ENCODE data around the gene GRAMD1C.
"Not testable (repeated sequence)": the region's sequence is repeated elsewhere in the genome, so short reads cannot be mapped to it uniquely, and the experiment has no call there.

GRAMD1C gene

DNA sequence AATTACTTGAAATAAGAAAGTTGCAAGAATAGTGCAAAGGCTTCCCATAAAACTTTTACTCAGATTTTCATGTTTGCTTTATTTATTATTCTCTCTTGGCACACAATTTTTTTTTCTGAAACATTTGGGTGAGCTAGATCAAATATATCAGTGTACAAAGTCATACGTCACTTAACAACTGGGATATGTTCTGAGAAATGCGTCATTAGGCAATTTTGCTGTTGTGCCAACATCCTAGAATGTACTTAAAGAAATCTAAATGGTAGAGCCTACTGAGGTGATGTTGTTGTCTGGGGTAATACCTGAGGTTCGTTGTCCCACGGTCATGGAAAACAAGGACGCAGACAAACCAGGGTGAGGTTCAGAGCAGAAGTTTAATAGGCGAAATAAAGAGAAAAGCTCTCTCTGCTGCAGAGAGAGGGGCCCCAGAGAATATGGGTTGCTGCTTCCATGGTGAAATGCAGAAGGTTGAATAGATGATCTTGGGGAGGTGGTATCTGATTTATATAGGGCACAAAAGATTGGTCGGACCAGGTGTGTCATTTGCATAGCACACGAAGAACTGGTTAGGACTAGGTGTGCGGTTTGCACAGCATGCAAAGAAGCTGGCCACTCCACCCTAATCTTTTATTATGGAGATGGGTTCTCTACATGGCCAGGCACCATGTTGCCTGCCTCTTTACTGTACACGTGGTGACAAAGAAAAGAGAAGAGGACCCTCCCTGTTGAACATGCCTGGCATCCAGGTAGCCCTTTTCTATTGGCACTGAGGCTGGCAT lies 8.8 kb upstream of the GRAMD1C start:
- no peaks in the 10 kb centered on the region for H3K9me3 ChIP-seq (replicated peaks; ENCODE audit: low read length)
- no peak overlapping the region for H3K4me3 ChIP-seq (ENCODE audit: low read length)
- peaks cover 24% of the 10 kb centered on the region for H3K4me1 ChIP-seq (ENCODE audit: control insufficient read depth, insufficient read depth, low read length)
- H3K9ac ChIP-seq (ENCODE audit: low read depth, low read length), result peak overlapping the region; percentile 50
- H3K27me3 ChIP-seq (ENCODE audit: control insufficient read depth, insufficient read depth, low read length), result no peaks in the 10 kb centered on the region
- no peaks in the 10 kb centered on the region for H3K36me3 ChIP-seq (ENCODE audit: insufficient read depth, low read length)
- H3K4me2 ChIP-seq (ENCODE audit: low read length), result peak overlapping the region; percentile 65

DNA sequence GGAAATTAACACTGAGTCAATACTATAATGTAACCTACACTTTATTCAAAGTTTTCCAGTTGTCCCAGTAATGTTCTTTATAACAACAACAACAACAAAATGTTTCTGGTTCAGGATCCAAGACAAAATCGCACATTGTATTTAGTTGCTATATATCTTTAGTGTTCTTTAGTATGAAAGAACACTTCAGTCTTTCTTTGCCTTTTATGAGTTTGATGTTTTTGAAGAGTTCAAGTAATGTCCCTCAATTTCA lies 7.6 kb upstream of the GRAMD1C start:
- Histone ChIP-seq H3K4me1 (ENCODE audit: control insufficient read depth, insufficient read depth, low read length) (peaks cover 19% of the 10 kb centered on the region), H3K4me3 (ENCODE audit: low read length) (no peak overlapping the region), H3K9ac (ENCODE audit: low read depth, low read length) (peak overlapping the region; percentile 12), H3K36me3 (ENCODE audit: insufficient read depth, low read length) (no peaks in the 10 kb centered on the region), H3K9me3 (replicated peaks; ENCODE audit: low read length) (no peaks in the 10 kb centered on the region), H3K4me2 (ENCODE audit: low read length) (peak overlapping the region; percentile 35), H3K27me3 (ENCODE audit: control insufficient read depth, insufficient read depth, low read length) (no peaks in the 10 kb centered on the region)

DNA sequence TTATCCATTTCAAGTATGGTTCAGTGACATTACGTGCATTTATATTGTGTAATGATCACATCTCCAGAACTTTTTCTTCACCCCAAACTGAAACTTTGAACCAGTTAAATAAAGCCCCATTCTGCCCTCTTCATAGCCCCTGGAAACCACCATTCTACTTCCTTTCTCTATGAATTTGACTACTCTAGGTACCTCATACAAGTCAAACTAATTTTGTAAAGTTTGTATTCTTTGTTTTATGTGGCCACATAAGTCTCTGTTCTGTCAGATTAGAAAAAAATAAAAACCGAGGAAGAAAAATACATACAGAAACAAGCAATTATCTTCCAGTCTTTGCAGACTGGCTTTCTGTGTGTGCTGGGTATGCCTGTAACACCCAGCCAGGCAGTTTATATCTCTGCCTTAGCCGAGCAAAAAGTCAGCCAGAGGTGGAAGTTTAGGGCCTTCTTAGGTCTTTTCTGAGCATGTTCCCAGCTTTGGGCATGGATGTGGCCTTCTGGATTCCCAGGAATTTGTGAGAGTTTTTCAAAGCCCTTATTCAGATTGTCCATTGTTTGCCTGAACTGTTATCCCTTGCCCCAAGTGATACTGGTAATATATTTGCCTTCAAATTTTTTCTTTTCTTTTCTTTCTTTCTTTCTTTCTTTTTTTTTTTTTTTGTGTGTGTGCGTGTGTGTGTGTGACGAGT lies 6.0 kb upstream of the GRAMD1C start:
- H3K4me2 ChIP-seq (ENCODE audit: low read length), result no peak overlapping the region
- no peak overlapping the region for H3K4me3 ChIP-seq (ENCODE audit: low read length)
- H3K9me3 ChIP-seq (replicated peaks; ENCODE audit: low read length), result no peaks in the 10 kb centered on the region
- H3K27me3 ChIP-seq (ENCODE audit: control insufficient read depth, insufficient read depth, low read length), result no peaks in the 10 kb centered on the region
- peaks cover 19% of the 10 kb centered on the region for H3K4me1 ChIP-seq (ENCODE audit: control insufficient read depth, insufficient read depth, low read length)
- no peak overlapping the region for H3K9ac ChIP-seq (ENCODE audit: low read depth, low read length)
- H3K36me3 ChIP-seq (ENCODE audit: insufficient read depth, low read length), result no peaks in the 10 kb centered on the region

DNA sequence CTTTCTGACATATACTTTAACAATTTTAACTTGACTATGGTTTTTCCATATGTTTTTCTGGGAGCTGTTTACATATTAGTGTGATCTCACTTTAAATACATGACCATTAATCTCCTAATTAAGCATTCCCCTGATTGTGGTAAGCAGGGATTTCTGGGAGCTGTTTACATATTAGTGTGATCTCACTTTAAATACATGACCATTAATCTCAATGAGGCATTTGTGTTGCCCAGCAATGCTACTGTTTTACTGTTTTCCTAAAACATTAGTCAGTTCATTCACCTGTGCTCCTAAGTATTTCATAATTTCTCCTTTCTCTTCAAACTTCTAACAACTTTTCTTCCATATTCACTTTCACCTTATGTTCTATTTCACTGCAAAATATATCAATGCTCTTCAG lies 3.6 kb upstream of the GRAMD1C start:
- no peak overlapping the region for H3K4me2 ChIP-seq (ENCODE audit: low read length)
- no peak overlapping the region for H3K9ac ChIP-seq (ENCODE audit: low read depth, low read length)

DNA sequence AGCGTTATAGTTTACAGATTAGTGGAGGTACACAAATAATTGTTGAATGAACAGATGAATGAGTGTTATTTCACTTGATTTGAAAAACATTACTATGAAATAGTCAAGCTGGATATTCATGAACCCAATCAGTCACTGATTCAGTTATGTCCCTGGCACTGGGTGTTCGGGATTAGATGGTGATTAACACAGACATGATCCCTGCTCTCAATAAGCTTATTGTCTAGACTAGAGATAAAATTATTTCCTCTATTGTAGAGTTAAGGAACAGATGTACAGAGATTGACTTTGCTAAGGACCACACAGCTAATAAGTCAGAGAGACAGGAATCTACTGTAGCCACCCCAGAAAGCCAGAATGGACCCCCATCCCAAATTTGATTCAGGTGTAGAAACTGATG lies 963 bp downstream of the GRAMD1C start:
- H3K36me3 ChIP-seq (ENCODE audit: insufficient read depth, low read length), result no peaks in the 10 kb centered on the region
- H3K4me2 ChIP-seq (ENCODE audit: low read length), result peak overlapping the region; percentile 87
- no peaks in the 10 kb centered on the region for H3K27me3 ChIP-seq (ENCODE audit: control insufficient read depth, insufficient read depth, low read length)
- H3K4me3 ChIP-seq (ENCODE audit: low read length), result peak overlapping the region; percentile 74
- no peaks in the 10 kb centered on the region for H3K4me1 ChIP-seq (ENCODE audit: control insufficient read depth, insufficient read depth, low read length)
- H3K9me3 ChIP-seq (replicated peaks; ENCODE audit: low read length), result no peaks in the 10 kb centered on the region
- H3K9ac ChIP-seq (ENCODE audit: low read depth, low read length), result peak overlapping the region; percentile 76

More for the DNA sequence above, 3.6 kb upstream of the GRAMD1C start:
- Histone ChIP-seq H3K4me3 (ENCODE audit: low read length) (no peak overlapping the region), H3K4me1 (ENCODE audit: control insufficient read depth, insufficient read depth, low read length) (peaks cover 14% of the 10 kb centered on the region), H3K9me3 (replicated peaks; ENCODE audit: low read length) (no peaks in the 10 kb centered on the region), H3K36me3 (ENCODE audit: insufficient read depth, low read length) (no peaks in the 10 kb centered on the region), H3K27me3 (ENCODE audit: control insufficient read depth, insufficient read depth, low read length) (no peaks in the 10 kb centered on the region)

DNA sequence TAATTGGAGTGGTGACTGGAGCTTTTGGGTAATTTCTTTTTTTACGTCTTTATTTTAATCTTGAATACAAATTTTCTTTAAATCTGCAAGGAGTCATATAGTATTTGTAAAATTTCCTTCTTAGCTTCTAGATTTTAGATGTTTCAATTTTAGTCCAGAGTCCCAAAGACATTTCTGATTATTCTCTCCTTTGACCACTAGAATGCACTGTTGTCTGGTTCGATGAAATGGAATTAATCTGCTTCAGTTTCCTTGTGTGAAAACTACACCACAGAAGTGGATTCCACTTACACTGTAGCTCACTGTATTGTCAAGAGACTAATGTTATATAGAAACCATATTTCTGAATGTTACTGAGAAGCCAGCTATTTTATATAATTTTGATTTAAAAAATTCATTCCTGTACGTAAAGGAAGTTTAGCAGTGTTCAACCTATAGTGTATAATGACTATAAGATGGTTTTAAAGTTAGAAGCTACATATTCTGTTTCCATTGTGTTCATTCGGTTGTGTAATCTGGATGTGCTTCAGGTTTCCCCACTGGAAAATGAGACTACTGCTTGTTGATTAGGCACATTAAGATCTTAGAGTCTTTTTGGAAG lies 6.1 kb downstream of the GRAMD1C start:
- Histone ChIP-seq H3K27me3 (ENCODE audit: control insufficient read depth, insufficient read depth, low read length) (no peaks in the 10 kb centered on the region), H3K9ac (ENCODE audit: low read depth, low read length) (no peak overlapping the region), H3K4me3 (ENCODE audit: low read length) (no peak overlapping the region), H3K4me1 (ENCODE audit: control insufficient read depth, insufficient read depth, low read length) (peaks cover 7% of the 10 kb centered on the region), H3K9me3 (replicated peaks; ENCODE audit: low read length) (no peaks in the 10 kb centered on the region), H3K36me3 (ENCODE audit: insufficient read depth, low read length) (no peaks in the 10 kb centered on the region), H3K4me2 (ENCODE audit: low read length) (no peak overlapping the region)

DNA sequence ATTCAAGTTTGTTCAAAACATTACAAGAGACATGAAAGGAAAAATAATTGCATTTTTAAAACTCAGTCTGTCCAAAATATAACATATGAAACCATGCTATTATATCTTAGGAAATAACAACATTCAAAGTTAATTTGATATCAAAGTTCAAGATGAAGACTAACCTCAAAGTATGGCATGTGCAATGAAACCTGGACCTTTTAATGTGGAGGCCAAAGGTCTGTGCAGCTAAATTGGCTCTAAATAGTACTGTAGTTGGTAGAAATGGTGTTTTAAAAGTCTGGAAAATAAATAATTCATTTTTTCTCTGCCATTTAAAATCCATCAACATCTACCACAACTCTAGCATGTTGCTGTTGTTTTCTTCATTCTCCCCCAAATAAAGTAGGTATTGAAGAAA lies 8.7 kb downstream of the GRAMD1C start:
- no peaks in the 10 kb centered on the region for H3K9me3 ChIP-seq (replicated peaks; ENCODE audit: low read length)
- no peaks in the 10 kb centered on the region for H3K36me3 ChIP-seq (ENCODE audit: insufficient read depth, low read length)
- H3K27me3 ChIP-seq (ENCODE audit: control insufficient read depth, insufficient read depth, low read length), result no peaks in the 10 kb centered on the region
- H3K9ac ChIP-seq (ENCODE audit: low read depth, low read length), result no peak overlapping the region
- H3K4me3 ChIP-seq (ENCODE audit: low read length), result no peak overlapping the region
- peaks cover 7% of the 10 kb centered on the region for H3K4me1 ChIP-seq (ENCODE audit: control insufficient read depth, insufficient read depth, low read length)
- H3K4me2 ChIP-seq (ENCODE audit: low read length), result no peak overlapping the region

DNA sequence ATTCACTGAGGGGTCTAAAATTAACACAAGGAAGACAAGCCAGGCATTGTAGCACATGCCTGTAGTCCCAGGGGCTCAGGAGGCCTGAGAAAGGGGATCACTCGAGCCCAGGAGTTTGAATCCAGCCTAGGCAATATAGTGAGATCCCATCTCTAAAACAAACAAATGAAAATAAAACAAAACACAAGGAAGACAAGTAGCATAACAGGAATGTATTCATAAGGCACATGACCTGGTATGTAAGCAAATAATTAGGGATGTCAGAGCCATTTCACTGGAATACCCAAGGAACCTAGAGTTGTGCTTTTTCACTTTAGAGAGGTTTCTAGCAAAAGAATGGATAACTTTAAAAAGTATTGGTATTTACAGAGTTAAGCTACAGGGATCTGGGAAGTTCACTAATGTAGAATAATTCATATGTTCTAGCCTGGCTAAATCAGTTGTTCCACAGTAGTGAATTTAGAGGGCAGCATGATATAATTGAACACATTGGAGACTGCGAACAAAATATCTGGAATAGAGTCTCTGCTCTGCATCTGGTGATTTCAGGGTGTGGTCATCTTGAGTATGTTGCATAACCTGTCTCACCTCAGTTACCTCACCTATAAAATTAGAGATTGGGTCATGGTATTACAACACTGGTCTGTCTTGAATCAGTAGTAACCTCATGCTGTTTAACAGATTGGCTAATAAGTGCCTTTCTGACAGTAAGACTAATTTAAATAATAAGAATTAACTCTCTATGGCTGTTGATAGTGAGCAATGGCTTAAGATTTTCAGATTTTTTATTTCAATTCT lies 9.3 kb downstream of the GRAMD1C start:
- Histone ChIP-seq H3K4me1 (ENCODE audit: control insufficient read depth, insufficient read depth, low read length) (peaks cover 7% of the 10 kb centered on the region), H3K9me3 (replicated peaks; ENCODE audit: low read length) (no peaks in the 10 kb centered on the region), H3K4me3 (ENCODE audit: low read length) (no peak overlapping the region), H3K36me3 (ENCODE audit: insufficient read depth, low read length) (no peaks in the 10 kb centered on the region), H3K4me2 (ENCODE audit: low read length) (no peak overlapping the region), H3K9ac (ENCODE audit: low read depth, low read length) (no peak overlapping the region), H3K27me3 (ENCODE audit: control insufficient read depth, insufficient read depth, low read length) (no peaks in the 10 kb centered on the region)

DNA sequence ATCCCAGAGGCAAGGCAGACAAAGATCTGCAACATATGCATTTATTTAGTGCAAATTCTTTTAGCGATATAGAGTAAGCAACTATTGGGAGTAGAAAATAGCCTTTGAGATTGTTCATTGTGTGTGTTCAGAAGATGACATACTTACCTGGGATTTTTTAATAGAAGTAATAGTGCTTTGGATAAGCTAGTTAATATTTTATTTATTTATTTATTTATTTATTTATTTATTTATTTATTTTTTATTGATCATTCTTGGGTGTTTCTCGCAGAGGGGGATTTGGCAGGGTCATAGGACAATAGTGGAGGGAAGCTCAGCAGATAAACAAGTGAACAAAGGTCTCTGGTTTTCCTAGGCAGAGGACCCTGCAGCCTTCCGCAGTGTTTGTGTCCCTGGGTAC lies 10.5 kb downstream of the GRAMD1C start:
- H3K4me3 ChIP-seq (ENCODE audit: low read length); H3K27me3 ChIP-seq (ENCODE audit: control insufficient read depth, insufficient read depth, low read length); H3K4me2 ChIP-seq (ENCODE audit: low read length); H3K36me3 ChIP-seq (ENCODE audit: insufficient read depth, low read length); H3K9me3 ChIP-seq (replicated peaks; ENCODE audit: low read length); H3K4me1 ChIP-seq (ENCODE audit: control insufficient read depth, insufficient read depth, low read length); H3K9ac ChIP-seq (ENCODE audit: low read depth, low read length): not testable (repeated sequence)

DNA sequence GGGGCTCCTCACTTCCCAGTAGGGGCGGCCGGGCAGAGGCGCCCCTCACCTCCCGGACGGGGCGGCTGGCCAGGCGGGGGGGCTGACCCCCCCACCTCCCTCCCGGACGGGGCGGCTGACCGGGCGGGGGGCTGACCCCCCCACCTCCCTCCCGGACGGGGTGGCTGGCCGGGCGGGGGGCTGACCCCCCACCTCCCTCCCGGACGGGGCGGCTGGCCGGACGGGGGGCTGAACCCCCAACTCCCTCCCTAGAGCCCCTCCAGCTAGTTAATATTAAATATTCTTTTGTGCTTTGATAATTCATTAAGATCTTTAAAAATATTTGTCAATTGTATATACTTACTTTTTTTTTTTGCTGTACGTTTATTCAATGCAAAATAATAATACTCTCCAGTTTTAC lies 11.3 kb downstream of the GRAMD1C start:
- not testable (repeated sequence) for H3K4me1 ChIP-seq (ENCODE audit: control insufficient read depth, insufficient read depth, low read length); H3K4me3 ChIP-seq (ENCODE audit: low read length); H3K4me2 ChIP-seq (ENCODE audit: low read length); H3K27me3 ChIP-seq (ENCODE audit: control insufficient read depth, insufficient read depth, low read length); H3K9ac ChIP-seq (ENCODE audit: low read depth, low read length); H3K9me3 ChIP-seq (replicated peaks; ENCODE audit: low read length); H3K36me3 ChIP-seq (ENCODE audit: insufficient read depth, low read length)

DNA sequence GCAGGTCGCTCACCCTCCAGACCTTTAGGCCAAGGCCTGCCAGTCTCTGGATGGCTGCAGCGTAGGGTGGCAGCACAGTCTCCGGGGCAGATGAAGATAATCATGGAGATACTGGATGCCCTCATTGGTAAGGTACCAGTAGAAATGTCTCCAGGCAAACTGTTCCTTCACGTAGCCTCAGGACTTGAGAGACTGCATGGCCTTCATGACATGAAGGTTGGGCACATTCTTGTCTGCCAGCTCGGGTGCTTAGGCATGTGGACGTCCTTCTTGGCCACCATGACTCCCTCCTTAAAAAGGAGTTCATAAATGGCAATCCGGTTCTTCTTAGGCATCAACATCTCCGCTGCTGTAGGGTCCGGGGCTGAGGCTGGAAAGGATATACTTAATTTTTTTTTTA lies 11.8 kb downstream of the GRAMD1C start:
- not testable (repeated sequence) for H3K36me3 ChIP-seq (ENCODE audit: insufficient read depth, low read length); H3K4me2 ChIP-seq (ENCODE audit: low read length); H3K9me3 ChIP-seq (replicated peaks; ENCODE audit: low read length); H3K27me3 ChIP-seq (ENCODE audit: control insufficient read depth, insufficient read depth, low read length); H3K4me3 ChIP-seq (ENCODE audit: low read length); H3K9ac ChIP-seq (ENCODE audit: low read depth, low read length); H3K4me1 ChIP-seq (ENCODE audit: control insufficient read depth, insufficient read depth, low read length)

All from skeletal muscle satellite cell (primary cell).